ENCODE measurements around the gene MCIDAS.

MCIDAS gene

DNA sequence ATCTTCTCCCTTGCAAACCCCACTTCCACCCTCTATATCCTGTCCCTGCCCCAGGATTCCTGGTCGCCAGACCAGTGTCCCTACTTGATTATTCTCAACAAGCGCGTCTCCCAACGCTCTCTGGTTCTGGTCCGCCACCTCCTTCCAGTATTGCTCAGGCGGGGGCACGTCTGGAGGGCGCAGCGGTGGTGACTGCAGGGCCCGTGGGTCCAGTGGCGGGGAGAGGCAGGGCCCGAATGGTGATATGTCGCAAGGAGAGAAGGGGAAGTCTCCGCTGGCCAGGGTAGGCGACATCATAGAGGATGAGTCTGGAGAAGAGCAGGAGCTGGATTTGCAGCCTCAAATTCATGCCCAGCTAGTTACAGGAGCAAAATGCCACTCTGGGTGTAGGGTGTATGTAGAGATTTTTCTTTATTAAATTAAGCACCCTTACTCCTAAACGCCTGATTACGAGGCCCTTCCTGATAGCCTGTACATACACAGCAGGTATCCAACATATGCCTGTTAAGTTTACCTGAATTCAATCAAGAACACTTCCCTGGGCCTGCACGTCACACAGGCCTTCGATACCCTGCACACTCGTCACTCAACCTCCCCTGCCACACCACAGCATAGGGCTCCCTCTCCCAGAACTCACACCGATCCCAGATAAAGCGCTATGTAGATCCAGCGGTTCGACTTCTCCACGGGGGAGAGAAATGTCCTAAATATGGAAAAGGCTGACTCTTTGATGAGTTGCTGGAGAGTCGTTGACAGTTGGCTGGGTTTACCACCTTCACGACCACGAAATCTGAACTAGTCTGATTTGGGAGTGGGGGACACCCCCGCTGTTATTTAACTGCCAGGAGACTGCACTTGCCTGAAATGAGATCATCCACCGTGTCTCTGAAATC lies 4.8 kb downstream of the MCIDAS start:
- DNase-seq (ENCODE audit: low spot score): no peak

DNA sequence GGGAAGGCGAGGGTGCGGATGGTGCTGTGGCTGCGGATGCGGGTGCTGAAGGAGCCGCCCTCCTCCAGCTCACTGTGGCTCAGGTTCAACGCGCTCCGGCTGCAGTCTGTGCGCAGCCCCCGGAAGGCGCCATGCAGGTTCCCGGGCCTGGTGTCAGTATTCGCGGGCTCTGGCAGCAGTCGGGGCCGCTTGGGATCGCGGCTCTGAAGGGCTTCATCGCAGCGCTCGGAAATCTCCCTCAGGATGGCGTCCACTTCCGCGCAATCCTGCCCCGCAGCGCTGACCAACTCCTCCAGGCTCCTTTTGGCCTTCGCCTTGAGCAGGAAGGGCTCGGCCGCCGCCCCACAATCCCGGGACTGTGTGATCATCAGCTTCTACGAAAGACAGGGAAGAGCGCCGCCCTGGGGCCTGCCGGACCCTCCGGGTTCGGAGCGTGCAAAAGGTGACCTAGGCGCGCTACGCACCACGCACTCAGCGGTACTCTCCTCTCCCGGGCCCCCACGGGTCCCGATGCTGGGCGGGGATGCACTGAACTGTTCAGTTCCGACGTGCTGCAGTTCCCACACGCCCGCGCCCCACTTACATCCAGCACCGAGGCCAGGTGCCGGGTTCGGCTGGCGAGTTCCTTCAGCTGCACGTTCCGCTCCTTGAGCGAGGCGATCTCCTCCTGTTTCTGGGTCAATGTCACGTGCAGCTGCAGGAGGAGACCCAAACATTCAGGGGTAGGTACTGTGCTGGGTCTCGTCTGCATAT lies 6.5 kb downstream of the MCIDAS start:
- peak; percentile 76 for DNase-seq (ENCODE audit: low spot score)

DNA sequence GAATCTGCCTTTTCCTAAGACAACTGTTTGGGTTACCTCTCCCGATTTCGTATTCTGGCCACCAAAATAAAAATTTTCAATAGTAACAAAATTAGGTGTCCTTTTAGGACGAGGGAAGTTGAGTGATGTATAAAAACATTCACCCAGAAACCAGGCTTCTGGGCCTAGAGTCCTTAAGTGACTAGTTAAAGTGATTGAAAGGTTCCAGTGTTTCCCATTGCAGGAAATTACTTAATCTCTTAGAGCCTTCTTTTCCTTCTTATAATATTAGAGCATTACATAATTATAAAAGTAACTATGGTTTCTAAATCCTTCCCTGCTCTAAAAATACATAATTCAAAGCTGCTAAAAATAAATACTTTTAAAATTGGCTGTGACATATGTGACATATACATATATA lies 7.3 kb downstream of the MCIDAS start:
- DNase-seq (ENCODE audit: low spot score): no peak

DNA sequence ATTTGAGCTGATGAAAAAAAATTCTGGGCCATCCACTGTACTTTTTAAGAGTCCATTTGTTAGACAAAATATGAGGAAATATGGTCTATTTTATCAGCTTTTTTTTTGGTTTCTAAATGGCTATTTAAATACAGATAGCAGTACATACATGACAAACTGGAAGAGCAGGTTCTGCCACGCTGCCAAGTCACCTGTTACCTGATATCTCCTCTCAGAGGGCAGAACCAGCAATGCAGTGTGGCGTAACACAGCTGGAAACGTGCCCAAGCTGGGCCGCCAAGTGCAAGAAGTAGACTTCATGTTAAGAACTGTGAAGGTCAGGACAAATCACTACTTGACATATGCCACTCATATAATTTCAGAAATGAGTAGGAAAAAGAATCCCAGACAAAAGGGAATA lies 8.1 kb downstream of the MCIDAS start:
- no peak for DNase-seq (ENCODE audit: low spot score)

DNA sequence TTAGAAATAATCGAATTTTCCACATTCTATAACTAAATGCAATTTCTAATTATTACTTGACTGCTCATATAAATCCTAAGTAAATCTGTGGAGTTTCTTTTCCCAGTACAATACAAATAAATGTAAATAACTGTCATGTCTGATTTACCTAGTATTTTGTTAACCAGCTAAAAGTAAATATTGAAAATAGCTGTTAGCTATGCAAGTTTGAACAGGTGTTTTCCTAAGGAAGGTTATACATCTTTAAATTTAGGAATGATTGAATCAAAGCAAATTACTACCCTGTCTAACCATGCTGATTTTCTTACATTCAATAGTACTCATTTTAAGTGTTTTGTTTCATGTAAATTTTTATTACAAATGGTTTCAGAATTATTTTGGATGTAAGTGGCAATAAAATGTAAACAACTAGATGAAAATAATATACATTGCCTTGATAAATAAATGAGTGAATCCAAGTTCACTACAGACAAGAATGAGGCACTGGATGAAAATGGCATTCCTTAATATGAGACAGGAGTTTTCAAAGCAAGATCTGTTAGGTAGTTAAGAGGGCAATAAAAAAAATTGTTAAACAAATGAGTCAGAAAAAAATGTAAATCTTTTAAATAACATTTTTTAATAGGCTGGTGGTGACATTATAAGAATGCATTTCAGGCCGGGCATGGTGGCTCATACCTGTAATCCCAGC lies 15.8 kb downstream of the MCIDAS start:
- no peak for DNase-seq (ENCODE audit: low spot score)

DNA sequence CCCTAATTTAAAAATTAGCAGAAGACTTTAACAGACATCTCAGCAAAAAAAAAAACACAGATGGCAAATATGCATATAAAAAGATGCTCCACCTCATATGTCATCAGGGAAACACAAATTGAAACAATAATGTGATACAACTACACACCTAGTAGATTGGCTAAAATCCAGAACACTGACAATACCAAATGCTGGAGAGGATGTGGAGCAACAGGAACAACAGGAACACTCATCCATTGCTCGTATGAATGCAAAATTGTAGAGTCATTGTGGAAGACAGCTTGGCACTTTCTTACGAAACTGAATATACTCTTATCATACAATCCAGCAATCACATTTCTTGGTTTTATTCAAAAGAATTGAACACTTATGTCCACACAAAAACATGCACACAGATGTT lies 22.1 kb downstream of the MCIDAS start:
- DNase-seq (ENCODE audit: low spot score): no peak

DNA sequence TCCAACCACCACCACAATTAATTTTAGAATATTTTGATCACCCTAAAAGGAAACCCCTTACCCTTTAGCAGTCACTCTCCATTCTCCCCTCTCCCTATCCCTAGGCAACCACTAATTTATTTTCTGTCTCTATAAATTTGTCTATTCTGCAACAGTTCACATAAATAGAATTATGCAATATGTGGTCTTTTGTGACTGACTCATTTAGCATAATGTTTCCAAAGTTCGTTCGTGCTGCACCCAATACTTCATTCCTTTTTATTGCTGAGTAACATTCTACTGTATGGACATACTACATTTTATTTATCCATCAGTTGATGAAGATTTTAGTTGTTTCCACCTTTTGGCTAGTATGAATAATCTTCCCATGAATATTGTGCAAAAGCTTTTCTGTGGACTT lies 36.0 kb downstream of the MCIDAS start:
- DNase-seq (ENCODE audit: low spot score): no peak

DNA sequence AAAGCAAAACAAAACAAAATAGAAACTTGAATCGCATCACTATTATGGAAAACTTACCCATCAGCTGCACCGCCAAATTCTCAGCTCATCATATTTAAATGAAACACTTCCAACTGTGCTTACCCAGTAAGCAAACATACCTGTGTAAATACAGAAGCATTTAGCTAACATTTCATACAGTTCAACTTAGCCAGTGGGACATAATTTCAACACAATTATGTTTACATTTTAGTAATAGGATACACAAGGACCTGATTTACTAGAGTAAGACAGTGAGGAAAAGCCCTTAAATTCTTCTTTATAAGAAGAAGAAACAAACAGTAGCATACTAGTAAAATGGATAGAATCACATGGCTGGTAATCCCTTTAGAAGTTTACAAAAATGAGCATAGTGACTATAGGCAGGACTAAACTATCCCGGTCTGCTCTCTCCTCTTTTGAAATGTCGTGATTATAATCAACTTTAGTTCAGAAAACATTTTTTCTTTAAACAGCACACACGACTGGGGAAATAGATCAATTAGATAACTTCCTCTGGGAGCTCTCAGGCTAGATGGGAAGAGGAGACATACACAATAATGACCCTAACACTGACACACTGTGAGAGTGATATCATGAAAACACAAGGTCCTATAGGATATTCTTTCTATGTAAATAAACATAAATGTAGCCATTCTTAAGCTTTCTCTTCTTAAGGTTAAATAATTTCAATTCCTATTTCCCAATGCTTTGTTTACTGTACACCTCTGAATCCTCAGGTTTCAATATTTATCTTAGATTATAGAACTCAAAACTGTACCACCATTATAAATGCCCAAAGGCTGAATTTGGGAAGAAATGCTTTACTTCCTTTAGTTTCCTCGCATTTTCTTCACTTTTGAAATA lies 38.2 kb downstream of the MCIDAS start:
- DNase-seq (ENCODE audit: low spot score): peak; percentile 36

DNA sequence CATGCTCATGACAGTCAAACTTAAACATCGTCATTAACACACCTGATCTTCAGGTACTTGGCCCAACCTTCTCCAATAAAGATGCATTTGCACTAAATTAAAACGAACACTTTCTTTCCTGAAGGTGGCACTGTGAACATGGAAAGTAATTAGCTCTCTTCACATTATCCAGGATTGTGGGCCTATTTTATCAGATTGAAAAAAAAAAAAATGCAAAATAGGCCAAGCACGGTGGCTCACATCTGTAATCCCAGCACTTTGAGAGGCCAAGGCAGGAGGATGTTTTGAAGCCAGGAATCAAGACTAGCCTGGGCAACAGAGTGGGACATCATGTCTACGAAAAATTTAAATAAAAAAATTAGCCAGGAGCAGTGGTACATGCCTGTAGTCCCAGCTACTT lies 39.7 kb downstream of the MCIDAS start:
- DNase-seq (ENCODE audit: low spot score): peak; percentile 23

DNA sequence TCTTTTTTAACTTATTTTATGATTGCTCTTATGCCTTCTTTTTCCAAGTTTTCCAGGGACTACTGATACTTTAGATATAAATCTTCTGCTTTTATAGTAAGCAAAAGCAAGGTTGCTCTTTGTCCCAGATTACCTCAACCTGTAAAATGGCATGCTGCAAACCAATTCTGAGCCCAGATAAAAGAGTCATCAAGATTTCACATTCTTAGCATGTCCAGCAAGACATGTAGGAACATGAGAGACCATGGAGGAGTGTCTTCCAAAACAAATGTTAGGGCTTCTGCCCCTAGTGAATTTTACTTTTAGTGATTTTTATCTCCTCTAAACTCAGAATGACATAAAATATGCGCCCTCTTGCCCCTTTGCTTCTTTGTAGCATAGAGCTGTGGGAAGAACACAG lies 47.1 kb downstream of the MCIDAS start:
- DNase-seq (ENCODE audit: low spot score): no peak

DNA sequence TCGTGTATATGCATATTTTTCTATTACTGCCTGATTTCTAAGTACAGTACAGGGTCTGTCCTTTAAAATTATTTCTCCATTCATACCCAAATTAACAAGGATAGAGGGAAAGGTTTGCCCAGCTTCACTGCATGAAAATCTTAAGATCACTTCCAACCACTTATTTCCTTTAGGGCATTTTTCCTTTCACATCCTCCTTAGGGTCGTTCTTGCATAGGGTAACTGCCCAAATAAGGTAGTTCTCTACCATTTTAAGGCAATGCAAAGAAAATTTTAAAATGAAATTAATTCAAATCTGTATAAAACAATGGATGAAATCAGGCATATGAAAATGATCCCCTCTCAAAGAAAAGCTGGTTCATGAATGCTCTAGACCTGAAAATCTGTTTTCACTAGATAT lies 50.0 kb downstream of the MCIDAS start:
- no peak for DNase-seq (ENCODE audit: low spot score)

DNA sequence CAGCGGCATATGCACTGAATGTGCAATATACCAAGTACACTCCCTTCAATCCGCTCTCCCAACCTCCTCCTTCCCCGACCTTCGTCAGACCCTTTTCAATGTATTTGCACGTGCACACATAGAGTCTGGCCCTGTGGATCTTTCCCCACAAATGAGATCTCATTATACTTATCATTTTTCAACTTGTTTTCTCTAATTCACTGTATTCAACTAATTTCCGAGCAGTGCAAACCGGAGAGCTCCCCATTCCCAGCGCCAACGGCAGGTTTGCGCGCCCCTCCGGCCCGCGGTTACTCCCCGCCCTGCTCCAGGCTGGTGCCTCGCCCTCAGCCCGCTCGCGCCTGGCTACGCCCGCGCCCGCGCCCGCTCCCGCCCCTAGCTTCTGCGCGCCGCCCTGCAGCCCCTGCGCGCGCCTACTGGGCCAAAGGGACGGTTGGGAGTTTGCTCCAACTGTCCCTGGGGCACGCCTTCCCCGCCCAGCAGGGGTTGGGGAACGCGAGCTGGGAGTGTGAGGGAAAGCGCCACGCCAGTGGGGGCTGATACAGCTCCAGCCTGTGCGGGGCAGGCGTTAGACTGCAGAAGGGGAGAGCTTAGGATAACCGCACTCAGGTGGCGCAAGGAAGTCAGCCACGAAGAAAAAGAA lies 50.8 kb downstream of the MCIDAS start:
- DNase-seq (ENCODE audit: low spot score): peak; percentile 51

DNA sequence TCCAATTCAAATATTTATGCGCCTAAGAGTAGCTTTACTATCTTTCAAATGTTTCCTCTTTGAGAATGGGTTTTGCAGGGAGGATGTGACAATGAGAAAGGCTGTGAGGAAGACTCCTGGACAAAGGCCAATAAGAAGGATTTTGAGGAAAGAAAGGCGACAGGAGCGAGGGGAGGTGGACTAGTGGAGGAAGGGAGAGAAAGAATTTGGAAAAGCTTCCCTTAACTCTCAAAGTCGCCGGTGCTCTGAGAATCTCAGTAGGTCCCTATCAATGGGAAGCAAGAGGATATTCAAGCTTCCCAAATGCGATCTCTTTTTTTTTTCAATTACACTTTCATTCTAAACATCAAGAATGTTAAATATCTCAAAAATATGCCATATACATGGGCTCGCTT lies 51.3 kb downstream of the MCIDAS start:
- no peak for DNase-seq (ENCODE audit: low spot score)

DNA sequence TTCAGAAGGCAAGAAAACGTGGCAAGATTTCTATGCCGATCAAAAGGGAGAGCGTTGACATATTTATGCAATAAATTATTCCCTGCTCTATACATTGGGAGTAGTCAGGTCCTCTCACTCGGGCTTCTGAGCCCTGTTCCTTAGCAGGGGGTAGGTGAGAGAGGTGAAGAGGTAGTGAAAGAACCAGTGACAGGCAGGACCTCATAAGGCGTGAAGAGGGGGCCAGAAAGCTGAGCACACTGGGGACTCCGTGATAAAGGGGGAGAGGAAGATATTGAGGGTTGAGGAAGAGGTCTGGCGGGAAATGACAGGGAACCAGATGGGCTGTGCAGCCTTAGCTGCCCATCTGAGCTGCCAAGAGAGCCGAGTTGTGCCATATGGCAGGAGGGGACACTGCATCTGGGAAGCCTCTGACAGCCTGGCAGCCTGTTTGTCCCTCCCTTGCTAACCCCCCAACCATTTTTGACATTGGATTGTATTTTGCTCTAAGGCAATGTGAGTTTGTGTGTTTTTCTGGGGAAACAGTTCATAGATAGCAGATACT lies 53.4 kb downstream of the MCIDAS start:
- peak; percentile 26 for DNase-seq (ENCODE audit: low spot score)

DNA sequence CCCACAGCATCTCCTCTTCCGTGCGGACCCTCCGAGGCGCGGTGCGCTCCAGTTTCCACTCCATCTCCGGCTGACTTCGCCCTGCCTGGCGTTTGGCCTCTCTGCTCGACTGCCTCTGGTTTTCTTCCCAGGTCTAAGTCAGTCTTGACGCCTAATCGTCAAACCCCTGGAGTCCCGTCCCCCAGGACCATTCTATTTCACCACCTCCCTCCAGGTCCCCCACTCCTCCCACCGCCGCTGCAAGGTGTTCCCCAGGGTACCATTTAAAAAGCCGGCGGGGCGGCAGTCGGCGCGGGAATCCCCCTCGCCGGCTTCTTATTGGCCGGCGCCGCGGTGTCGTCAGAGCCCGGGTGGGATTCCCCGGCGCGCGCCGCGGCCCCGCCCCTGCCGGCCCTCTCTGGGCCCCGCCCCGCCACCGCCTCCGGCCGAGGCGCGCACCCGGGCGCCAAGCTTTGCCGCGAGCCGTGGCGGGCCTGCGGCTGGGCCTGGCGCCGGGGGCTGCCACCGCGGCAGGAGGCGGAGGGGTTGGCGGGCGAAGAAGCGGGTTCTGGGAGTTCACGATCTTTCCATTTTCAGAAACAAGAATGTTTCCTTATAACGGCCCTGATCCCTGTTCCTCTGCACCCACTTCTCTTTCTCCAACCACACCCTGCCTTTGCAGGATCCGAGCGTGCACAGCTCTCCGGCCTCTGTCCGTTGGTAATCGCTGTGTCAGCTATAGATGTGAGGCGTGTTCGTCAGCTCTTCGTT lies 54.0 kb downstream of the MCIDAS start, which contains the start of gene CDC20B:
Gene CDC20B, minus strand, starts transcription at position 241 of the 750 bp plus-strand sequence. Its CDS starts 177 bp downstream, at position 64.
- DNase-seq (ENCODE audit: low spot score): peak; percentile 70

DNA sequence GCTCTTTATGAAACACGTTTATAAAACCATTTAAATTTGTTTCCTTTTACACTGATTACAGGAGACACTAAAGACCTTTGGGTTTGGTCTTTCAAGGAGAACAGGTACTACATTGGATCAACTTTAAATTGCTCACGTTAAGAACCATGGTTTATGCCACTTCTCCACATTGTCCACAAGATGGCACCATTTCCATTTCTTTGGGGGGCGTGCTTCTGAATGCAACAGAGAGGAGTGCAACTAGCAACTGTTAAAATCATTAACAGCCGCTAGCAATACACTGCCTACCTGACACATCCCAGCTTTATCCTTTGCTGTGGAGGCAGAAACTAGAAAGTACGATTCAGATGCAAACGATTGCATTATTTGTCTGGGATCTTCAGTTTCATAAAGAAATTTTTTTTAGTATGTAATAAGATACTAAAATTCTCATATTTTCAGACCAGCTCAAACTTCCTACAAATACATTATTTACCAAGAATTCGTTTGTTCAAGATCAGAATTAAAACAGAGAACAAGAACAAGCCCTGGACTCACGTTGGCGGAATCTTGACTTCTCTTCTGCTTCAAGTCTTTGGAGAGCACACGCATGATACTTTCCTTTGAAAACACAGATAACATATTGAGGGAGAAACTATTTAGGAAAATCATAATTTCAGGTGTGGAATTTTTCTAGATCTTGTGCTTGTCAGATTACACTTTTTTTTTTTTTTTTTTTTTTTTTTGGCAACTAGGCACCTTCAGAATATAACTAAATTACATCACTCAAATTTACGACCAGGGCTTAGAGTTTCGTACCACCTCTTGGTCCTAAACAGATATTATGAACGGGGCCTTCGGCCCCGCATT lies 54.8 kb downstream of the MCIDAS start:
- DNase-seq (ENCODE audit: low spot score): peak; percentile 55

DNA sequence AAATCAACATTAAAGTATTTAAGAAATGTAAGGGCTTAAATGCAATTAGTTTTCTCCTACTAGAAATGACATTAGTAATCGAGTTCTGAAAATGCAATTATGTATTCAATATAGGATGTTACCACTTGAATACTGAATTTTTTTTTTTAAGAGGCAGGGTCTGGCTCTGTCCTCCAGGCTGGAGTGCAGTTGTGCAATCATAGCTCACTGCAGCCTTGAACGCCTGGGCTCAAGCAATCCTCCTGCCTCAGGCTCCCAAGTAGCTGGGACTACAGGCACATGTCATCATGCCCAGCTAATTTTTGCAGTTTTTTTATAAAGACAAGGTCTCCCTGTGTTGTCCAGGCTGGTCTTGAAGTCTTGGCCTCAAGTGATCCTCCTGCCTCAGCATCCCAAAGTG lies 55.6 kb downstream of the MCIDAS start:
- DNase-seq (ENCODE audit: low spot score): no peak

Data from HuH-7 (cell line).